Epithelial cell of alveolus of lung (primary cell): ENCODE results near the gene TMEM87A. TPM values are rescaled to one million over a fixed set of nuclear protein-coding genes. Genes with fewer than 3 reads are reported as not detected.

ENCODE experiments used
- total RNA-seq: library from RNA; depleted of rRNA; stranded (reverse); fragments of >200 nt; gene quantifications from 2 replicates; pipeline ENCODE4 v1.2.1, GENCODE V29; 2015

Gene TMEM87A
- 27.2 and 44.6 TPM in 2 replicates for total RNA-seq

DNA sequence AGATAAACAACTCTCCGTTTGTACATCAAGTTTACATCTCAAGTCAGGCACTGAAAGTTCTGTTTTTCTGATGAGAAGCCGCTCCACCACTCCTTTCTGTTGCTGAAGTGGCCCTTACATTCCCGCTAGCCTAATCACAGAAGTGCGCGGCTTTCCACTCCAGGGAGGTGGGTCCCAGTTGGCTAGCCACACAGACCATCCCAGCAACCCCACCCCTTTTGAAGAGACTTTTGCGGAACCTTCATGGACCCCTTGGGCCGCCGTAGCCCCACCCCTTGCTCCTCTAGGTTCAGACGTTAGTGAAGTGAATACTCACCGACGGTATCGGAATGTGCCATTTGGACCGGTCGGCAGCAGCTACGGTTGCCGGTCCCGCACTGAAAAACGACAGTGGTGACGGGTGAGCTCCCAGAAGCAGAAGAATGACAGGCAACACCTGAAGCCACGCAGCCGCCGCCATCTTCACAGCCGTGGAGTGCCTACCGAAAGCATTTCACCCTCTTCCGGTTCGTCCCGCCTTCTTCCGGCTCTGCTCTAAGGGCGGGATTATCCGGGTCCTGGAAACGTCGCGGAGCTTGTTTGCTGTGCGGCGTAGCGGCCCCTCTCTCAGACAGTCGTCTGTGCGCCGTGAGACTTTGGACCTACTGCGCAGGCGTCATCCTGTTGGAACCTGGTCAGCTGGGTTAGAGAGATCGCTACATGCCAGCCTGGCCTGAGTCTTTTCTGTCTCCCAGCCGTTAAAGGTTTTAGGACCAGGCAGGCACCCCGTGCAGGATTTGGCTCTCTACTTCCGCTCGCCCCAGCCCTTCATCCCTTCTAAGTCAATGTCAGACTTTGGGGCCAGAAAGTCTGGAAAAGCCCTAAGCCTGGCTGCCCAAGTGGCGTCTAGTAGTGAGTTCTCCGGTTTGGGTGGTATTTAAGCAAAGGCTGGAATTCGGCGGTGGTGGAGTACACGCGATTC is at the start of gene TMEM87A, which contains the start of gene GANC:
Gene TMEM87A, minus strand, starts transcription at position 495 of the 961 bp plus-strand sequence. Its CDS starts 35 bp downstream, at position 460.
Gene GANC, plus strand, starts transcription at position 263 of the 961 bp plus-strand sequence. CDS start 1,281 bp downstream, outside the sequence.

DNA sequence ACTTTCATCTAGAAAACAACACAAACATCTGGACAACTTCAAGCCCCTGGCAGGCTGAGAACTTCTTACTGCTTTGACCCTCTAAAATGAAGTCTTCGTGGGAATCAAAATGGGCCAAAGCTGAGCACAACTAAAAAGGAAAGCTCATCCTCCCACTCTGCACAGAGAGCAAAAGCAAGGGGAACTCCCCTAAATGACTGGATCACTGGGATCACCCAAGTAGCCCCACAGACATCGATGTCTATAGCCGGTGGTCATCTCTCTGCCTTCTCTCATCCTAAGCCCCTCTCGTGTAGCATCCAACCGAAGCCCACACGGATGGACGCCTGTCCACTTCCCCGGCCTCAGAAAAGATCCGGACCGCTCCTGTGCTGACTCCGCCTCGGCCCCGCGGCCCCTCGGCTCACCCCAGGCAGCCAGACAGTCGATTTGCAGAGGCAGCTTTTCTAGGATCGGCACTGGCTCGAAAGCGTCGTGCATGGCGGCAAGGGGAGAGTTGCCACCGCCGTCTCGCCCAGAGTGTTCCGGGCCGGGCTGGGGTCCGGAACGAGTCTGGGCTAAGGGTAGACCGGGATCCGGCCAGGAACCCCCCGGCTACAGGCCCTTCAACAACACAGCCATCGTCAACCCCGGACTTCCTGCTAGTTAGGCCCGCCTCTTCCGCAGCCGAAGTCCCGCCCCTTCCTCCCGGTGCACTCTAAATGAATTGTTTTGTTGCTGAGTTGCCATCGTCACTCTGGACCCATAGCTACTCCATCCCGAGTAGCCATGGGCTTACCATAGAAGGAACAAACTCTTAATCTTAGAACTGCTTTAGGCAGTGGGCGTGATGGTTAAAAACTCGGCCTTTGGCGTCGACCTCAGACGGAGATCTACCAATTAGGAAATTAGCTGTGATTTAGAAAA is 65.3 kb downstream of the TMEM87A start, which contains the start of gene VPS39:
Gene VPS39, minus strand, starts transcription at position 631 of the 906 bp plus-strand sequence. Its CDS starts 151 bp downstream, at position 480.

Other genes with a start within 250 kb of the TMEM87A start
- gene PLA2G4D, start 178.9 kb downstream of the TMEM87A start, total RNA-seq = not detected in 2 replicates
- not detected in 2 replicates for gene PLA2G4F, start 116.8 kb downstream of the TMEM87A start, total RNA-seq
- 27.2 and 59.6 TPM in 2 replicates for gene VPS39, start 65.1 kb downstream of the TMEM87A start, total RNA-seq
- 10.6 and 17.5 TPM in 2 replicates for gene GANC, start 232 bp downstream of the TMEM87A start, total RNA-seq
- gene CAPN3, start 86.1 kb upstream of the TMEM87A start, total RNA-seq = 0.26 and 2.2 TPM in 2 replicates
- gene ZNF106, start 217.7 kb upstream of the TMEM87A start, total RNA-seq = 26.1 and 32.2 TPM in 2 replicates
- 59.4 and 70.7 TPM in 2 replicates for gene SNAP23, start 222.2 kb upstream of the TMEM87A start, total RNA-seq